ENCODE measurements around the gene BDKRB1. TPM values are rescaled to one million over a fixed set of nuclear protein-coding genes. Genes with fewer than 3 reads are reported as not detected.
A peak's percentile ranks its signal among the peaks of the same experiment; 100 is the strongest.

BDKRB1 gene
- total and polyA plus RNA-seq, 9 of the 15 experiments (the other 6 are each of a cell fraction or from before 2014, with no cell fraction given), result 0.06 to 0.23 (median 0.09) TPM; not detected in 1

DNA sequence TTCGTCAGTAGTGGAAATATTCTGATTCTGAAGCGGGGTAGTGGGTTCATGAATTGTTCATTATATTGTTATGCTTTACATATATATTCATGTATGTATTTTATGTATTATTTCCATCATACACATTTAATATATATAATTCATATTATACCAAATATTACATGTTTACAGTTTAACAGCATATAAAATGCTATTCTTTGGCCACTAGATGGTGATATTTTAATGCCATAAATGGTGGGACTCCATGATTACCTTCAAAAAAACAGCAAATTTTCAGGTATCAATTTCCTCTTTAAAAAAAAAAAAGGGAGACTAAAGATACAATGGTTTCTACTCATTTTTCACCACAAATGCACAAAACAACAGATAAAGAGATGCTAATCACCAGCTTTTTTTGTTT is 41.0 kb downstream of the BDKRB1 start (continued):
- TF ChIP-seq, protein P1, sequence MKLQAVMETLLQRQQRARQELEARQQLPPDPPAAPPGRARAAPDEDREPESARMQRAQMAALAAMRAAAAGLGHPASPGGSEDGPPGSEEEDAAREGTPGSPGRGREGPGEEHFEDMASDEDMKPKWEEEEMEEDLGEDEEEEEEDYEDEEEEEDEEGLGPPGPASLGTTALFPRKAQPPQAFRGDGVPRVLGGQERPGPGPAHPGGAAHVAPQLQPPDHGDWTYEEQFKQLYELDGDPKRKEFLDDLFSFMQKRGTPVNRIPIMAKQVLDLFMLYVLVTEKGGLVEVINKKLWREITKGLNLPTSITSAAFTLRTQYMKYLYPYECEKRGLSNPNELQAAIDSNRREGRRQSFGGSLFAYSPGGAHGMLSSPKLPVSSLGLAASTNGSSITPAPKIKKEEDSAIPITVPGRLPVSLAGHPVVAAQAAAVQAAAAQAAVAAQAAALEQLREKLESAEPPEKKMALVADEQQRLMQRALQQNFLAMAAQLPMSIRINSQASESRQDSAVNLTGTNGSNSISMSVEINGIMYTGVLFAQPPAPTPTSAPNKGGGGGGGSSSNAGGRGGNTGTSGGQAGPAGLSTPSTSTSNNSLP (IDR thresholded peaks at IDR 0.05; ENCODE audit: borderline replicate concordance, low read depth, low read length), result 0 out of 2 replicates have a peak, but pooled peaks have one; percentile 42
- TF ChIP-seq RAD21 (CRISPR knock-in tag; conservative IDR thresholded peaks at IDR 0.05 in 1 of 2, IDR thresholded peaks at IDR 0.05 in 1 of 2), result peak; percentile 28 to 39; a peak in 2 of 4 replicates
- TF ChIP-seq FOXK2 (conservative IDR thresholded peaks at IDR 0.05 in 1 of 2, IDR thresholded peaks at IDR 0.05 in 1 of 2; ENCODE audit: low read depth in 2 of 2), result 0 out of 4 replicates have a peak, but pooled peaks of 1 of the 2 experiments have one; percentile 18
- TF ChIP-seq C11orf30 (IDR thresholded peaks at IDR 0.05; ENCODE audit: low read depth), result no peak
- peak; percentile 30; the same call in 1 of the 2 replicates for TF ChIP-seq ZNF384 (IDR thresholded peaks at IDR 0.05; ENCODE audit: low read depth, low read length)
- TF ChIP-seq, protein P2, sequence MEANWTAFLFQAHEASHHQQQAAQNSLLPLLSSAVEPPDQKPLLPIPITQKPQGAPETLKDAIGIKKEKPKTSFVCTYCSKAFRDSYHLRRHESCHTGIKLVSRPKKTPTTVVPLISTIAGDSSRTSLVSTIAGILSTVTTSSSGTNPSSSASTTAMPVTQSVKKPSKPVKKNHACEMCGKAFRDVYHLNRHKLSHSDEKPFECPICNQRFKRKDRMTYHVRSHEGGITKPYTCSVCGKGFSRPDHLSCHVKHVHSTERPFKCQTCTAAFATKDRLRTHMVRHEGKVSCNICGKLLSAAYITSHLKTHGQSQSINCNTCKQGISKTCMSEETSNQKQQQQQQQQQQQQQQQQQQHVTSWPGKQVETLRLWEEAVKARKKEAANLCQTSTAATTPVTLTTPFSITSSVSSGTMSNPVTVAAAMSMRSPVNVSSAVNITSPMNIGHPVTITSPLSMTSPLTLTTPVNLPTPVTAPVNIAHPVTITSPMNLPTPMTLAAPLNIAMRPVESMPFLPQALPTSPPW (CRISPR knock-in tag; IDR thresholded peaks at IDR 0.05), result no peak
